GM12864 (cell line): Measurements from ENCODE around the gene FIS1.
"Not testable (repeated sequence)": the region's sequence is repeated elsewhere in the genome, so short reads cannot be mapped to it uniquely, and the experiment has no call there.

ENCODE experiments used
- DNase-seq: peaks from one replicate; pipeline ENCODE4 v3.0.0-alpha.2; 2011; ENCODE audit warnings: low read depth
- H3K4me3 ChIP-seq: 2 replicates; pipeline ENCODE4 v1.5.1; 2011; ENCODE audit warnings: mild to moderate bottlenecking, low read depth, low read length, control low read depth
- TF ChIP-seq, protein P1 (sequence below): IDR thresholded peaks from 2 replicates; pipeline ENCODE4 v1.5.1; 2011; ENCODE audit warnings: low read depth, mild to moderate bottlenecking, moderate library complexity, low read length, control low read depth, inconsistent platforms; ENCODE audit errors: missing control alignments

FIS1 gene

DNA sequence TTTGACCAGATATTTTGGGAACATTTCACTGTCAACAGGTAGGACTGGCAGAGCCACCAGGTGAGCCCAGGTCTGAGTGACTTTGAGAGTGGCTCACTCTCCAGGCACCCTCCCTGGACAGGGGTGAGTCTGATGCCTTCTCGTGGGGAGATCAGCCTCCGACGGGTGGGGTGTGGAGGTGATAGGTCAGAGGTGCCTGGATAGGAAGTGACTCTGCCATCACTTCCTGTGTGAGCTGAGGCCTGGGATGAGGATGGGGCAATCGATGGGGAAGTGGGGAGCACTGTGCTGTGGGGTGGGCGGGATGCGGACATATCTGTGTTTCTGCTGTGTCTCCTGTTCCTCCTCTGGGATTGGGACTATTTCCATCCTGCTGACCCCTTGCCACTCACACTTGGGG lies 42.2 kb upstream of the FIS1 start:
- TF ChIP-seq, protein P1, sequence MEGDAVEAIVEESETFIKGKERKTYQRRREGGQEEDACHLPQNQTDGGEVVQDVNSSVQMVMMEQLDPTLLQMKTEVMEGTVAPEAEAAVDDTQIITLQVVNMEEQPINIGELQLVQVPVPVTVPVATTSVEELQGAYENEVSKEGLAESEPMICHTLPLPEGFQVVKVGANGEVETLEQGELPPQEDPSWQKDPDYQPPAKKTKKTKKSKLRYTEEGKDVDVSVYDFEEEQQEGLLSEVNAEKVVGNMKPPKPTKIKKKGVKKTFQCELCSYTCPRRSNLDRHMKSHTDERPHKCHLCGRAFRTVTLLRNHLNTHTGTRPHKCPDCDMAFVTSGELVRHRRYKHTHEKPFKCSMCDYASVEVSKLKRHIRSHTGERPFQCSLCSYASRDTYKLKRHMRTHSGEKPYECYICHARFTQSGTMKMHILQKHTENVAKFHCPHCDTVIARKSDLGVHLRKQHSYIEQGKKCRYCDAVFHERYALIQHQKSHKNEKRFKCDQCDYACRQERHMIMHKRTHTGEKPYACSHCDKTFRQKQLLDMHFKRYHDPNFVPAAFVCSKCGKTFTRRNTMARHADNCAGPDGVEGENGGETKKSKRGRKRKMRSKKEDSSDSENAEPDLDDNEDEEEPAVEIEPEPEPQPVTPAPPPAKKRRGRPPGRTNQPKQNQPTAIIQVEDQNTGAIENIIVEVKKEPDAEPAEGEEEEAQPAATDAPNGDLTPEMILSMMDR, result no peak
- no peak overlapping the region for H3K4me3 ChIP-seq
- DNase-seq, result no peak

DNA sequence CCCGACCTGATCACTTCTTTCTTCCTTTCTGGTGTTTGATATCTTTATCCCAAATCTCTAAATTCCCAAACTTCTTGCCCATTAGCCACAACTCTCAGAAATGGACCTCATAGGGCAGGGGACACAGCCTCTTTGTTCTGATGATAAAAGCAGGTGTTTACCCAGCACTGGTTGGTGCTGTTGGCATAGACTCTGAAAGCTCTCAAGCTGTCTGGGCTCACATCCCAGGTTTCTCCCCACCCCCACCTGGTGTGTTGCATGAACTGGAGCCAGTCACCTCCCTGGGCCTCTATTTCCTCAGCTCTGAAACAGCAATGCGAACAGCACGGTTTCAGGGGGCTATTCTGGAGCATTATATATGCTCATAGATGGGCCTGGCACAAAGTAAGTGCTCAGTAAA lies 41.0 kb upstream of the FIS1 start:
- DNase-seq, result not testable (repeated sequence)

DNA sequence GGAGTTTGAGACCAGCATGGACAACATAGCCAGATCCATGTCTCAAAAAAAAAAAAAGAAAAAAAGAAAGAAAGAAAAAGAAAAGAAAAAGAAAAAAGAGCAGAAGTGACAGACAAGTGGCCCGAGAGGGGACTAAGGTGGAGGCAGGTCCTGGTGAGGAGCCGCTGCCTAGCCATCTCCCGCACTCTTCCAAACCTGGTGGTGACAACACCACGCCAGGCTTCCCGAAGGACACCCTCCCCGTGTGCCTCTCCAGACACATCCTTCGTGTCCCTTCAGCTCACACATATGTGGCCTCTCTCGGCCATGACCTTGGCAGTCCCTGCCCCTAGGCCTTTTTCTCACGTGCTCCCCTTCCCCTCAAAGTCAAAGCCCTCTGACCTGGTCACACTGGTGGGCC lies 40.3 kb upstream of the FIS1 start:
- H3K4me3 ChIP-seq, result no peak overlapping the region
- TF ChIP-seq, protein P1, result no peak
- DNase-seq, result no peak

More for the DNA sequence above, 41.0 kb upstream of the FIS1 start:
- not testable (repeated sequence) for H3K4me3 ChIP-seq

DNA sequence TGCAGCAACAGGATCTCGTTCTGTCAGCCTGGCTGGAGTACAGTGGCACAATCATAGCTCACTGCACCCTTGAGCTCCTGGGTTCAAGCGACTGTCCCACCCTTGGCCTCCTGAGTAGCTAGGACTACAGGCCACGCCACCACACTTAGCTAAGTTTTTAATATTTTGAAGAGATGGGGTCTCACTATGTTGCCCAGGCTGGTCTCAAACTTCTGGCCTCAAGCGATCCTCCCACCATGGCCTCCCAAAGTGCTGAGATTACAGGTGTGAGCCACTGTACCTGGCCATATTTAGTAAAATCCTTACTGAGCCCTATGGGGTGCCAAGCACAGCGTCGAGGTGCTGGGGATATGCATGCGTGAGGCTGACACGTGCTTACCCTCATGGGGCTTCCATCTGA lies 36.0 kb upstream of the FIS1 start:
- H3K4me3 ChIP-seq, DNase-seq: not testable (repeated sequence)

DNA sequence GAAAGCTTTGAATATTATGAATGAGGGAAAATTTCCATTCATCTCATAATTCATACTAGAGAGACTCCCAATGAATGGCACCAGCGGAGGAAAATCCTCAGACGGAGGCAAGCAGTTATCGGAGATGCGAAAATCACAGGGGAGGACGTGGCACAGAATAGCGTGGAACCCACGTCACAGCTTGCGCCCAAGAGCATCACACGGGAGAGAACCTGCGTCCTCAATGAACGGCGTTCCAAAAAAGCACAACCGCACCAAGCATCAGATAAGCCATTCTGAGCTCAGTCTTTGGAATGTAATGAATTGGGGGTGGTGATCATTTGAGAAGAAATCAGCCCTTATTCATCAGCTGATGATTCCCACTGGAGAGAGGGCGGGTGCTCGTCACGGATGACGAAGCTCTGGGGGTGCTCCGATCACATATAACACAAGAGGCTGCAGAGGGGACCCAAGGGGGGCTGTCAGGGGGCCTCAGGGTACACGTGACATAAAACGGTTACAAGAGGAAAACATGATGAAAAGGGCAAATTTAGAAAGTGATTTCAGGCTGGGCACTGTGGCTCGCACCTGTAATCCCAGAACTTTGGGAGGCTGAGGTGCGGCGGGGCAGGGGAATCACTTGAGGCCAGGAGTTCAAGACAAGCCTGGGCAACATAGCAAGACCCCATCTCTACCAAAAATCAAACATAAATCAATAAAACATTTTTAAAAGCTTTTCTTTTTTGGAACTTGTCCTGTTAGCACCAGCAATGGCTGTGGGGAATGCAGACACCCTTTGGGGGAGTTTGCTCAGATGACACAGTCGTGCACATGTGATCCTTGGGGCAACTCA lies 33.8 kb upstream of the FIS1 start:
- TF ChIP-seq, protein P1, result no peak
- H3K4me3 ChIP-seq, result no peak overlapping the region
- no peak for DNase-seq

DNA sequence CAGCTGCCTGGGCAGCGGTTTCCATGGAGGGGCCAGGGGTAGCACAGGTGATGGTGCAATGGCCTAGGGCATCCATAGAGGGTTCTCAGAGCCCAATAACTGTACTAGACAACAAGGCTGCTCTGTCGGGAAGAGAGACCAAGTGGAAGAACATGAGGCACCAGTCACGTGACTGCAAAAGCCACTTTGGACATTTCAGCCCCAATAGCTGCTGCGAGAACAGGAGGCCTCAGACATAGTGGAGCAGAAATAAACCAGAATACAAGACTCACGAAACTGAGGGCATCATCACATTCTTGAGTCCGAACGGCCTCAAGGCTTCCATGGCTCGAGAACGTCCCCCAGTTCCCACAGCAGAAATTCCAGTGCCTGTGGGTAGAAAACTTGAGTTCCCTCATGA lies 32.3 kb upstream of the FIS1 start:
- no peak for DNase-seq
- TF ChIP-seq, protein P1, result no peak
- H3K4me3 ChIP-seq, result no peak overlapping the region

DNA sequence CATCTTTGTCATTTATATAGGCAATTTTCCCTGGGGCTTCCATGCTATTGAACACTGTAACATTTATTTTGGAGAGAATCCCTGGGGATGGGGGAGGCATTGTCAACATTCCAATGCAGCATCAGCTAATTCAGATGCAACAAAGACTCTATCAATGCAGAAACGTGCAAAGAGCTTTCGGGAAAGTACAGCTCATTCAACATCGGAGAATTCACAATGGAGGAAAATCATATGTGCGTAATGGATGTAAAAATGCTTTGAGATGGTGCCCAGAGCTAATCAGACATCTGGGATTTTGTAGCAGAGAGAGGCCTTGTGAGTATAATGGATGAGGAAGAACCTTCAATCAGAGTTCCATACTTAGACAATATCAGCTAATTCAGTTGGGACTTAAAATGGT lies 28.3 kb upstream of the FIS1 start:
- DNase-seq, result no peak
- TF ChIP-seq, protein P1, result no peak

DNA sequence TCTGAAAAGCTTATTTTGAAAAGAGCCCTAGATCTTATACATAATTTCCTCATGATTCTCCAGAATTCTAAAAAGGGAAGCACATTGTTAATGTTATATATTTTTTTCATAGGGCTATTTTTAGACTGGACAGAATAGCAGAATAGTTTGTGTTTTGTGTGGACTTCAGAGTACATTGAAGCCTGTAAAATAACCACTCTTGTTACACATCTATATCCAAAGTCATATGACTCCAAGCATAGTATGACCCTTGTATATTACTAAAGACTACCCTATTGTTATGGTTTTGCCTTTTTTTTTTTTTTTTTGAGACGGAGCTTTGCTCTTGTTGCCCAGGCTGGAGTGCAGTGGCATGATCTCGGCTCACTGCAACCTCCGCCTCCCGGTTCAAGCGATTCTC lies 26.1 kb upstream of the FIS1 start:
- TF ChIP-seq, protein P1, result no peak
- no peak for DNase-seq

More for the DNA sequence above, 28.3 kb upstream of the FIS1 start:
- no peak overlapping the region for H3K4me3 ChIP-seq

More for the DNA sequence above, 26.1 kb upstream of the FIS1 start:
- H3K4me3 ChIP-seq, result no peak overlapping the region
